ENCODE data around the gene PSMB11. TPM values are rescaled to one million over a fixed set of nuclear protein-coding genes. Genes with fewer than 3 reads are reported as not detected.
"Not testable (repeated sequence)": the region's sequence is repeated elsewhere in the genome, so short reads cannot be mapped to it uniquely, and the experiment has no call there.

Gene PSMB11
- total RNA-seq, 2 donors from 2014 or later, result not detected

- no peaks in the 10 kb centered on the region for H3K27me3 ChIP-seq
- TF ChIP-seq POLR2A (IDR thresholded peaks at IDR 0.05), result no peak
- intact Hi-C loops (cut with DNase I), result no loop called here
- peaks cover 5% of the 10 kb centered on the region for H3K4me1 ChIP-seq
- DNase-seq (no peak), ATAC-seq (no peak)
- no peaks in the 10 kb centered on the region for H3K36me3 ChIP-seq (replicated peaks in 1 of 2; ENCODE audit: insufficient read depth in 1 of 2, low read depth in 2 of 2)
- WGBS, 2 donors, result 73 to 80% methylated on average over 10 to 11 of the region's 11 CpGs
- H3K9me3 ChIP-seq, result no peaks in the 10 kb centered on the region
- no peak overlapping the region for H3K27ac ChIP-seq
- no peak overlapping the region for H3K4me3 ChIP-seq
Observed at GRCh38 chr14:22996768-22997654, 45.0 kb upstream of the PSMB11 start.

- Histone ChIP-seq H3K4me1 (peaks cover 5% of the 10 kb centered on the region), H3K9me3 (no peaks in the 10 kb centered on the region), H3K27me3 (no peaks in the 10 kb centered on the region), H3K36me3 (replicated peaks in 1 of 2; ENCODE audit: insufficient read depth in 1 of 2, low read depth in 2 of 2) (no peaks in the 10 kb centered on the region), H3K27ac (no peak overlapping the region), H3K4me3 (no peak overlapping the region)
- intact Hi-C loops (cut with DNase I), result no loop called here
- 57 to 73% methylated on average over 9 of the region's 9 CpGs for WGBS, 2 donors
- TF ChIP-seq, protein P1, sequence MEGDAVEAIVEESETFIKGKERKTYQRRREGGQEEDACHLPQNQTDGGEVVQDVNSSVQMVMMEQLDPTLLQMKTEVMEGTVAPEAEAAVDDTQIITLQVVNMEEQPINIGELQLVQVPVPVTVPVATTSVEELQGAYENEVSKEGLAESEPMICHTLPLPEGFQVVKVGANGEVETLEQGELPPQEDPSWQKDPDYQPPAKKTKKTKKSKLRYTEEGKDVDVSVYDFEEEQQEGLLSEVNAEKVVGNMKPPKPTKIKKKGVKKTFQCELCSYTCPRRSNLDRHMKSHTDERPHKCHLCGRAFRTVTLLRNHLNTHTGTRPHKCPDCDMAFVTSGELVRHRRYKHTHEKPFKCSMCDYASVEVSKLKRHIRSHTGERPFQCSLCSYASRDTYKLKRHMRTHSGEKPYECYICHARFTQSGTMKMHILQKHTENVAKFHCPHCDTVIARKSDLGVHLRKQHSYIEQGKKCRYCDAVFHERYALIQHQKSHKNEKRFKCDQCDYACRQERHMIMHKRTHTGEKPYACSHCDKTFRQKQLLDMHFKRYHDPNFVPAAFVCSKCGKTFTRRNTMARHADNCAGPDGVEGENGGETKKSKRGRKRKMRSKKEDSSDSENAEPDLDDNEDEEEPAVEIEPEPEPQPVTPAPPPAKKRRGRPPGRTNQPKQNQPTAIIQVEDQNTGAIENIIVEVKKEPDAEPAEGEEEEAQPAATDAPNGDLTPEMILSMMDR (IDR thresholded peaks at IDR 0.05), result no peak
- no peak for TF ChIP-seq POLR2A (IDR thresholded peaks at IDR 0.05)
- no peak for DNase-seq
- no peak for ATAC-seq
Observed at GRCh38 chr14:22997676-22998323, 44.2 kb upstream of the PSMB11 start.

GRCh38 chr14:22998329-22999012 is 43.5 kb upstream of the PSMB11 start:
- Histone ChIP-seq H3K27ac (no peak overlapping the region), H3K4me3 (no peak overlapping the region), H3K9me3 (no peaks in the 10 kb centered on the region), H3K36me3 (replicated peaks in 1 of 2; ENCODE audit: insufficient read depth in 1 of 2, low read depth in 2 of 2) (no peaks in the 10 kb centered on the region), H3K4me1 (peaks cover 5% of the 10 kb centered on the region), H3K27me3 (no peaks in the 10 kb centered on the region)
- intact Hi-C loops (cut with DNase I), result no loop called here
- WGBS, 2 donors, result 64 to 80% methylated on average over 14 to 16 of the region's 16 CpGs
- TF ChIP-seq, protein P1 (IDR thresholded peaks at IDR 0.05), result no peak
- TF ChIP-seq POLR2A (IDR thresholded peaks at IDR 0.05), result no peak
- ATAC-seq, result peak; percentile 50
- peak in 1 of 4 donors; percentile 44 for DNase-seq

GRCh38 chr14:23000860-23001259 is 41.2 kb upstream of the PSMB11 start:
- intact Hi-C loops (cut with DNase I), result no loop called here
- Histone ChIP-seq H3K27ac (no peak overlapping the region), H3K4me3 (no peak overlapping the region), H3K27me3 (no peaks in the 10 kb centered on the region), H3K9me3 (no peaks in the 10 kb centered on the region), H3K36me3 (replicated peaks in 1 of 2; ENCODE audit: insufficient read depth in 1 of 2, low read depth in 2 of 2) (no peaks in the 10 kb centered on the region), H3K4me1 (peaks cover 4% of the 10 kb centered on the region)
- ATAC-seq (no peak), DNase-seq (no peak)
- TF ChIP-seq, protein P1 (IDR thresholded peaks at IDR 0.05), result no peak
- no peak for TF ChIP-seq POLR2A (IDR thresholded peaks at IDR 0.05)
- 94 to 97% methylated on average over 2 of the region's 2 CpGs for WGBS, 2 donors

DNA sequence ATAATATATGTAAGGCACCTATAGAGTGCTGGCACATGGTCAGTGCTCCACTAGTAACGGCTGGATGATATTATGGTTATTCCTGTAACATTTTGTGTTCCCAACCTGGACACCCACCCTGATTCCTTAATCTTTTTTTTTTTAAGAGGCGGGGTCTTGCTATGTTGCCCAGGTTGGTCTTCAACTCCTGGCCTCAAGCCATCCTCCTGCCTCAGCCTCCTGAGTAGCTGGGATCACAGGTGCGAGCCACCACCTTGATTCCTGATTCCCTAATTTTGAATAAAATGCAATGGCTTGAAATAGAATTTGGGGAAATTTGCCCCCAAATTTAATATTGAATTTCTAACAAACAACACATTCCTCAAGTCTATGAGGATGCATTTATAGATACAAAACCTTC is 39.4 kb upstream of the PSMB11 start:
- H3K4me1 ChIP-seq, result peaks cover 13% of the 10 kb centered on the region
- intact Hi-C loops (cut with DNase I), result no loop called here
- H3K9me3 ChIP-seq, result no peaks in the 10 kb centered on the region
- no peaks in the 10 kb centered on the region for H3K27me3 ChIP-seq
- H3K27ac ChIP-seq, result no peak overlapping the region
- no peaks in the 10 kb centered on the region for H3K36me3 ChIP-seq (replicated peaks in 1 of 2; ENCODE audit: insufficient read depth in 1 of 2, low read depth in 2 of 2)
- DNase-seq, result no peak
- TF ChIP-seq, protein P1 (IDR thresholded peaks at IDR 0.05), result no peak
- no peak for TF ChIP-seq POLR2A (IDR thresholded peaks at IDR 0.05)
- 77 to 98% methylated on average over 3 of the region's 3 CpGs for WGBS, 2 donors
- no peak for ATAC-seq
- no peak overlapping the region for H3K4me3 ChIP-seq

- H3K27me3 ChIP-seq; H3K27ac ChIP-seq; DNase-seq; intact Hi-C loops (cut with DNase I); H3K9me3 ChIP-seq; H3K36me3 ChIP-seq (replicated peaks in 1 of 2; ENCODE audit: insufficient read depth in 1 of 2, low read depth in 2 of 2); ATAC-seq; H3K4me3 ChIP-seq: not testable (repeated sequence)
- peaks cover 14% of the 10 kb centered on the region for H3K4me1 ChIP-seq
- 95 to 100% methylated on average over 3 to 4 of the region's 4 CpGs for WGBS, 2 donors
Observed at GRCh38 chr14:23004274-23004673, 37.7 kb upstream of the PSMB11 start.
